HG03139 (cell line): Measurements from ENCODE around the gene PANX2.
"Not testable (repeated sequence)": the region's sequence is repeated elsewhere in the genome, so short reads cannot be mapped to it uniquely, and the experiment has no call there.

Experiments
- ATAC-seq: cut with Tn5 transposase; IDR thresholded peaks from one replicate; pipeline ENCODE4 v1.9.1; 2021; ENCODE audit not compliant: unreplicated experiment

The PANX2 gene

GRCh38 chr22:50197856-50198623, 27.5 kb downstream of the PANX2 start:
- ATAC-seq: no peak

- no peak for ATAC-seq
These were observed 28.1 kb downstream of the PANX2 start for GRCh38 chr22:50198624-50199017.

GRCh38 chr22:50199251-50199721, 28.8 kb downstream of the PANX2 start:
- ATAC-seq: no peak

- ATAC-seq: no peak
These were observed 29.4 kb downstream of the PANX2 start for GRCh38 chr22:50199829-50200460.

GRCh38 chr22:50200461-50201190, 30.1 kb downstream of the PANX2 start, which contains the start of gene SELENOO:
TSS of gene SELENOO (plus strand) at chr22:50201011. CDS start at chr22:50201037, 26 bp downstream.
- ATAC-seq: peak; percentile 54

- ATAC-seq: peak; percentile 27
These were observed 30.9 kb downstream of the PANX2 start for GRCh38 chr22:50201191-50202129.

GRCh38 chr22:50202130-50202666, 31.7 kb downstream of the PANX2 start:
- no peak for ATAC-seq

- ATAC-seq: no peak
These were observed 32.8 kb downstream of the PANX2 start for GRCh38 chr22:50203288-50203687.

- ATAC-seq: no peak
These were observed 34.0 kb downstream of the PANX2 start for GRCh38 chr22:50204571-50204970.

- not testable (repeated sequence) for ATAC-seq
These were observed 34.5 kb downstream of the PANX2 start for GRCh38 chr22:50204998-50205397.

GRCh38 chr22:50205781-50206569, 35.4 kb downstream of the PANX2 start:
- no peak for ATAC-seq

GRCh38 chr22:50206599-50206998, 36.1 kb downstream of the PANX2 start:
- ATAC-seq: no peak

- ATAC-seq: no peak
These were observed 37.0 kb downstream of the PANX2 start for GRCh38 chr22:50207383-50208140.

GRCh38 chr22:50208430-50208938, 38.0 kb downstream of the PANX2 start:
- ATAC-seq: no peak

- ATAC-seq: no peak
These were observed 38.7 kb downstream of the PANX2 start for GRCh38 chr22:50208939-50209892.

- ATAC-seq: no peak
These were observed 39.4 kb downstream of the PANX2 start for GRCh38 chr22:50209893-50210292.

- ATAC-seq: no peak
These were observed 40.0 kb downstream of the PANX2 start for GRCh38 chr22:50210378-50211139.
